Measurements from ENCODE around the gene NOVA2. TPM values are rescaled to one million over a fixed set of nuclear protein-coding genes. Genes with fewer than 3 reads are reported as not detected.

The NOVA2 gene, protein sequence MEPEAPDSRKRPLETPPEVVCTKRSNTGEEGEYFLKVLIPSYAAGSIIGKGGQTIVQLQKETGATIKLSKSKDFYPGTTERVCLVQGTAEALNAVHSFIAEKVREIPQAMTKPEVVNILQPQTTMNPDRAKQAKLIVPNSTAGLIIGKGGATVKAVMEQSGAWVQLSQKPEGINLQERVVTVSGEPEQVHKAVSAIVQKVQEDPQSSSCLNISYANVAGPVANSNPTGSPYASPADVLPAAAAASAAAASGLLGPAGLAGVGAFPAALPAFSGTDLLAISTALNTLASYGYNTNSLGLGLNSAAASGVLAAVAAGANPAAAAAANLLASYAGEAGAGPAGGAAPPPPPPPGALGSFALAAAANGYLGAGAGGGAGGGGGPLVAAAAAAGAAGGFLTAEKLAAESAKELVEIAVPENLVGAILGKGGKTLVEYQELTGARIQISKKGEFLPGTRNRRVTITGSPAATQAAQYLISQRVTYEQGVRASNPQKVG
- total RNA-seq, result 3.7 TPM
- long read RNA-seq, full-length matches to known transcripts, result 1 of 4 reads
- long read RNA-seq, partial matches to known transcripts, result 3 of 4 reads
- long read RNA-seq, other reads (novel, unspliced or antisense), result 0 of 4 reads

- ATAC-seq (ENCODE audit: poor library complexity), result peak; percentile 46
- DNase-seq, result peak; percentile 86
- intact Hi-C loops (cut with DNase I), result no loop called here
Measured at GRCh38 chr19:45973553-45974338, at the start of gene NOVA2. Gene NOVA2, minus strand, starts transcription at chr19:45973865. Its CDS starts 514 bp downstream, at chr19:45973351.

- intact Hi-C loops (cut with DNase I), result loop anchor here (10.0 kb wide), 1 partner anchor 171 kb away; no protein-coding TSS in a partner anchor
Measured at GRCh38 chr19:46023311-46023779, 49.7 kb upstream of the NOVA2 start.

GRCh38 chr19:46022431-46023310 is 49.0 kb upstream of the NOVA2 start, which contains the start of gene PGLYRP1:
Gene PGLYRP1, minus strand, starts transcription at chr19:46023053. Its CDS starts 32 bp downstream, at chr19:46023021.
- intact Hi-C loops (cut with DNase I), result loop anchor here (10.0 kb wide), 1 partner anchor 172 kb away; no protein-coding TSS in a partner anchor
- ATAC-seq (ENCODE audit: poor library complexity), result no peak

More at GRCh38 chr19:46023311-46023779, 49.7 kb upstream of the NOVA2 start:
- ATAC-seq (ENCODE audit: poor library complexity) (no peak), DNase-seq (no peak)

DNA sequence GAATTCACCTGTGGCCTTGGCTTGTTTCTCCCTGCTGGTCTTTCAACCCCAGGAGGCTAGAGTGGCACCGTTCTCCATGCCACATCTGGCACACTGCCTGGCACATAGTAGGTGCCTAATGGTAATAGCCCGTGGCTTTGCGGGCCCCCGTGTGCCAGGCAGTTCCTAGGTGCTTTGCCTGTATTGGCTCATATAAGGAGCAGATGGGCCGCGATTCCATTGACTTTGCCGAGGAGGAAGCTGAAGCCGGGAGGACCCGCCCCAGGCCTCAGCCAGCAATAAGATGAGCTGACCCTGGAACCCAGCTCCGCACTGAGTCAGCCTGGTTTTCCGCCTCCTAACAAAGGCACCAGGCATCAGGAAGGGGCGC is 48.4 kb upstream of the NOVA2 start:
- ATAC-seq (ENCODE audit: poor library complexity) (no peak), DNase-seq (no peak)
- intact Hi-C loops (cut with DNase I), result loop anchor here (10.0 kb wide), 1 partner anchor 173 kb away; no protein-coding TSS in a partner anchor

More at GRCh38 chr19:46022431-46023310, 49.0 kb upstream of the NOVA2 start, which contains the start of gene PGLYRP1:
- DNase-seq, result no peak

DNA sequence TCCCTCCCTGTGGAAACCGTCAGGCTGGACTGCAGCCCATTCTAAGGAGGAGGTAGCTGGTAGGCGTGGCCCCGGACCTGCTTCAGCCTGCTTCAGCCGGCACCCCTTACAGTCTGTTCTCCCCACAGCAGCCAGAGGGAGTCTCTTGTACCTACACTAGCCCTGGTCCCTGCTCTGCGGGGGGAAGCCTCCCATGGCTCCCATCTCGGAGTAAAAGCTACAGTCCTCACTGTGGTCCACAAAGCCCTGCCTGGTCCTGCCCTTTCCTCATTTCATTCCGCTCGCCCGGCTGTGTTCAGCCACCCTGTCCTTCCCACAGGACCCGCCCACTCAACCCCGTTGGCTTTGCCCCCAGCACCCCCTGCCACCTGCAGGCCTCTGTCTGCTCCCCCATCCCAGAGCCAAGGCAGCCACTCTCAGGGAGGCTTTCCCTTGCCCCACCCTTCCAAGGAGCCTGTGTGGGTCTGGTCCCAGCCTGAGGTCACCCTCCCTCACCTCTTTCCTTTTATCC is 47.9 kb upstream of the NOVA2 start:
- intact Hi-C loops (cut with DNase I), result loop anchor here (10.0 kb wide), 1 partner anchor 173 kb away; no protein-coding TSS in a partner anchor
- DNase-seq (no peak), ATAC-seq (ENCODE audit: poor library complexity) (no peak)

DNA sequence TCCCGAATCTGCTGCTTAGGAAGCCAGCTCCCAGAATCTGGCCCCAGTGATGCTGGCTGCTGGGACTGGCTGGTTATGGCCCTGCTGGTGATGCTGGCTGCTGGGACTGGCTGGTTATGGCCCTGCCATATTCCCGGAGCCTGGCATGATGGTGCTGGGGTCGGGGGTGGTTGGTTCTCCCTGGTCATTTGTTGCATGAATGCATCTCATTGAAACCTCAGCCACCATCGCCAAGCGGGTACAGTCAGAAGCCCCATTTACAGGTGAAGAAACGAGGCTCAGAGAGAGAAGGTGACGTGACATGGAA is 47.1 kb upstream of the NOVA2 start:
- DNase-seq, result no peak
- intact Hi-C loops (cut with DNase I), result loop anchor here (10.0 kb wide), 1 partner anchor 174 kb away; no protein-coding TSS in a partner anchor
- no peak for ATAC-seq (ENCODE audit: poor library complexity)

GRCh38 chr19:46019270-46019669 is 45.6 kb upstream of the NOVA2 start:
- DNase-seq (no peak), ATAC-seq (ENCODE audit: poor library complexity) (no peak)
- intact Hi-C loops (cut with DNase I), result no loop called here

DNA sequence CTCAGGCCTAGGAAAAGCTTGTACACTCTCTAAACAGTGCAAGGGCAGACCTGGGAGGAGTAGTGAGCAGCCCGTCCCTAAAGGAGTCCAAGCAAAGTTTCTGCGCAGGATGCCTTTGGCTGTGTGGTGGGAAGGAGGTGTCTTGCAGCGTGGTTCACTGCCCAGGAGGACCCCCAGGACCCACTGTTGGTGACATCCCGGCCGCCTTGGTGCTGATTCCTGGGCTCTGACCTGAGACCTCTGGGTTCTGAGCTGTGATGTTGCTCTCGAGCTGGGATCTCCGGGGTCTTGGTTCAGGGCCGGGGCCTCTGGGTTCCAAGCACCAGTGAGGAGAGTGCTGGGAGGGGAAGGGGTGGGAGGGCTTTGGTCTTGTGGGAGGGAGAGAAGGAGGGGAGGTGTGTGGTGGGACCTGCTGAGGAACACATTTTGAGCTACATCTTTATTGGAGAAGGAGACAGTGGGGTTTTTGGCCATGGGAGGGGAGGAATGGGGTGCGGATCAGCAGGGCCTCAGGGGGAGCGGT is 45.1 kb upstream of the NOVA2 start:
- intact Hi-C loops (cut with DNase I), result no loop called here
- ATAC-seq (ENCODE audit: poor library complexity) (no peak), DNase-seq (no peak)

DNA sequence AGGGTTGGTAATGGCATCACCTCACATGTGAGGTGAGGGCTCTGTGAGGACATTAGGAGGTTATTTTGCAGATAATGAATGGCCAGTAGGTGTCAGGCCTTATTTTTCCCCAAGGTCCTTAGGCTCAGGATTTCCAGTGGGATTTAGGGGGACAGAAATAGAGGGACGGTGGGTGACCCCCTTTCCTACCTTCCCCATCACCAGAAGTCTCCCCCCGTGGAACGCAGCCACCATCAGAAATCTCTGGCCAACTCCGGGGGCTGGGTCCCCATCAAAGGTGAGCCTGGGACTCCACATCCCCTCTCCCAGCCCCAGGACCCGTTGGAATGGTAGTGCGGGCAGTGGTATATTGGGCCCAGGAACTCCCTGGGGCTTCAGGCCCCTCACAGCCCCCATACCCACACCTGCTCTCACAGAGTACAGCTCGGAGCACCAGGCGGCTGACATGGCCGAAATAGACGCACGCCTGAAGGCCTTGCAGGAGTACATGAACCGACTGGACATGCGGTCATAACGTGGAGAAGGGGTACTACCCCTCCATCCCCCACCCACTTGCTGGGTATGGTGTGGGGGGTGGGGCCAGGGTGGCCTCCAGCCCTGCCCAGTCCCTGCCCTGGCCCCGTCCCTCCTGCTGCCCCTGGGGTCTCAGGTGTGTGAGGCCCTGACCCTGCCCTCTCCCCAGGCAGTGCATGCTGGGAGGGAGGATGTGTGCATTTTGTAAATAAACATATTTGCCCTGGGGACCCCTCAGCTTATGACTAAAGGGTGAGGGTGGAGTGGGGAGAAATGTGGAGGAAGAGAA is 44.4 kb upstream of the NOVA2 start:
- DNase-seq, result no peak
- intact Hi-C loops (cut with DNase I), result no loop called here
- ATAC-seq (ENCODE audit: poor library complexity), result no peak

GRCh38 chr19:46017095-46017429 is 43.4 kb upstream of the NOVA2 start:
- DNase-seq (no peak), ATAC-seq (ENCODE audit: poor library complexity) (no peak)
- intact Hi-C loops (cut with DNase I), result no loop called here

DNA sequence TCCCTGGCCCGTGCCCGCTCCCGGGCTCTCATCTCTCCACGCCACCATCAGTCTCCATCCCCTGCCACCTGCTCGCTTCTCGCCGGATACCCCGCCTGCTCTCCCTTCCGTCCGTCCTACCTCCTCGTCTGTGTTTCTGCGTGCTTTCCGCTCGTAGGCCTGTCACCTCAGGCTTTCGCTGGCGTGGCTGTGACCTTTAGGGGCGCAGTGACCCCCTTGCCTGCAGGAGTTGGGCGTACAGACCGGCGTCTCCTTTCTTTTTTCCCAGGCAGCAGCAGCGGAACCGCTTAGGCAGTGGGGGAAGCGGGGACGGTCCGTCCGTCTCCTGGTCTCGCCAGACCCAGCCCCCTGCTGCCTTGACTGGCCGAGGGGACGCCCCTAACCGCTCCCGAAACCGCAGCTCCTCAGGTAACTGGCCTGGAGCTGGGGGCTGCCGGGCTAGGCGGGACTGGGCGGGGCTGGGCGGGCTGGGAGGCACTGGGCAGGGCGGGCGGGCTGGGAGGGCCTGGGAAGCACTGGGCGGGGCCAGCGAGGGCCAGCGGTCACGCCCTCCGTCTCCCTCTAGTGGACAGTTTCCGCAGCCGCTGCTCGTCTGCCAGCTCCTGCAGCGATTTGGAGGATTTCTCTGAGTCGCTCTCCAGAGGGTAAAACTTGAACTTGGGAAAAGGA is 42.9 kb upstream of the NOVA2 start:
- ATAC-seq (ENCODE audit: poor library complexity) (peak; percentile 89), DNase-seq (peak; percentile 87)
- intact Hi-C loops (cut with DNase I), result no loop called here

DNA sequence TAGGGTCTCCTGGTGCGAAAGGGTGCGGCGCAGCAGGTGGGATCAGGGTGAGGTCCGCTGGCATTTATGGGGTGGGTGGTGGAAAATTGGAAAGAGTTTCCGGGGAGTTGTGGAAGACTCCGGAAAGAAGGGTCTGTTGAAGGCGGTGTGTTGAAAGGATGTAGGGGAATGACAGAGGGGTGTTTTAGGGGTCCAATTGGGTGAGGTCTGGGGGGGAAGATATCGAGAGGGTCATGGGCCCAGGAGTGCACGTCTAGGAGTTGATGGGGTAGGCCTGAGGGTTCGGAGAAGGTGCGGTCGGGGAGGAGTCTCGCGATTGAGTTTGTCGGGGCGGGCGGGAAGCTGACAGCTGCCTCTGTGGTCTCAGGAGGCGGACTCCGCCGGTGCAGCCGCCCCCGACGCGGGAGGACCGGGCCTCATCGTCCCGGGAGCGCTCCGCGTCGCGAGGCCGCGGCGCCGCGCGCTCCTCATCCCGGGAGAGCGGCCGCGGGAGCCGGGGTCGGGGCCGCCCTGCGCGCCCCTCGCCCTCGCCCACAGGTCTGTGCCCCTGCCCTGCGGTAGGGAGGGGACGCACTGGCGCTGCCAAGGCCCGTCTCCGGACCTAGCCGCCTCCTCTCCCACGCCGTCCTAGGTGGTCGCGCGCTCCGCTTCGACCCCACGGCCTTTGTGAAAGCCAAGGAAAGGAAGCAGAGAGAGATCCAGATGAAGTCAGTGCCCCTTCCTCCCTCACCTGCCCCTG is 42.2 kb upstream of the NOVA2 start:
- DNase-seq (no peak), ATAC-seq (ENCODE audit: poor library complexity) (peak; percentile 24)
- intact Hi-C loops (cut with DNase I), result no loop called here

GRCh38 chr19:46014941-46015686 is 41.4 kb upstream of the NOVA2 start:
- ATAC-seq (ENCODE audit: poor library complexity) (peak; percentile 65), DNase-seq (peak; percentile 76)
- intact Hi-C loops (cut with DNase I), result no loop called here

DNA sequence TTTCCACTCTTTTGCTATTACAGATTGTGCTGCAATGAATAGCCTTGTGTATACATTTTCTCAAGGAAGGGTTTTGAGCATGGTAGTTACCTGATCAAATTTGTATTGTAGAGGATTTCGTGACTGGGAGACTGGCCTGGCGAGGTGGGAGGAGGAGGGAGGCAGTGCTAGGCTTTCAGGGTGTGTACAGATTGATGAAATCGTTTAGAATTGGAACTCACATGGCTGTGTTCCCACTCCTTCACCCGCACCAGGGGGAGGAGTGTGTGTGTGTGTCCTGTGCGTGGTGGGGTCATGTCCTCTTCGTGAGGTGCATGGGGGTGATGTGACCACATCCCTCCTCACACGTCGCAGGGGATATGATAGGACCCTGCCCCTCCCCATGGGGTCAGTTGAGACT is 40.9 kb upstream of the NOVA2 start:
- ATAC-seq (ENCODE audit: poor library complexity) (no peak), DNase-seq (no peak)
- intact Hi-C loops (cut with DNase I), result no loop called here

All from Right ventricle myocardium superior (tissue), 1 donor.